Ovary (tissue), 9 donors: ENCODE results near the gene PRKD2. TPM values are rescaled to one million over a fixed set of nuclear protein-coding genes. Genes with fewer than 3 reads are reported as not detected.

Experiments
- DNase-seq, 5 donors: peaks; one replicate each; pipeline ENCODE4 v3.0.0-alpha.2; 2019 to 2020
- H3K27ac ChIP-seq, 2 donors: fragments of 200-600 bp; one replicate each; pipeline versions ENCODE4 v1.5.1 to v1.8.0; 2019 to 2022
- H3K27me3 ChIP-seq: fragments of 200-600 bp; one replicate; pipeline ENCODE4 v1.8.0; 2022
- H3K36me3 ChIP-seq: fragments of 200-600 bp; sonication (generic); one replicate; pipeline ENCODE4 v1.5.1; 2019
- H3K4me1 ChIP-seq: one replicate; pipeline ENCODE4 v1.8.1; 2013; ENCODE audit warnings: mild to moderate bottlenecking, moderate library complexity; ENCODE audit not compliant: insufficient read depth
- H3K4me3 ChIP-seq: fragments of 200-600 bp; sonication (generic); one replicate; pipeline ENCODE4 v1.5.1; 2017
- H3K9me3 ChIP-seq, 2 donors: fragments of 200-600 bp in 1 of 2; sonication (generic) in 1 of 2; one replicate each; pipeline versions ENCODE4 v1.5.1 to v1.8.1; 2013 to 2019; ENCODE audit warnings: mild to moderate bottlenecking in 1 of 2, moderate library complexity in 1 of 2
- EP300 ChIP-seq: sonication (generic); formaldehyde crosslinking; IDR thresholded peaks from one replicate; pipeline ENCODE4 v1.6.1; 2017; ENCODE audit warnings: antibody characterized with exemption
- POLR2A ChIP-seq: fragments of 450-650 bp; IDR thresholded peaks from one replicate; pipeline ENCODE4 v1.6.1; 2017; ENCODE audit warnings: antibody characterized with exemption, mild to moderate bottlenecking, moderate library complexity
- WGBS, 3 donors: extraction: QIAGEN DNeasy Blood & Tissue Kit in 1 of 3; methylation state at CpG; one replicate each; pipeline versions ENCODE4 v1.1.5 to v1.1.7; 2013 to 2017; 5-methylcytosine and 5-hydroxymethylcytosine counted together
- intact Hi-C, 4 donors: fragments of 100-400 bp; cut with DNase I; formaldehyde crosslinking; loops; one replicate each; pipeline versions ENCODE4 v1.11.0 to v1.15.1; 2022 to 2023
- polyA plus RNA-seq, 2 donors: library from polyadenylated mRNA; stranded (reverse); fragments of 200-250 nt in 1 of 2; fragments of 350-450 nt in 1 of 2; fragmentation: Illumina TruSeq in 1 of 2; extraction: RNeasy Lipid Tissue Mini Kit (QIAGEN cat#74804) in 1 of 2; gene quantifications; one replicate each; pipeline ENCODE4 v1.2.3, GENCODE V29; 2013 to 2014
- total RNA-seq, 7 donors: library from RNA; depleted of rRNA in 2 of 7; stranded (reverse); fragments of >200 nt in 2 of 7; fragmentation: NEBNext Ultra II Directional in 3 of 7; extraction: Animal tissue kit (Norgen Biotek cat#: 25700) in 3 of 7; gene quantifications; one replicate each; pipeline versions ENCODE4 v1.1.0 to v1.2.4, GENCODE V29; 2016 to 2023
- TF ChIP-seq, protein P1 (sequence below), 3 donors: fragments of 450-650 bp in 2 of 3; fragments of 200-600 bp in 1 of 3; IDR thresholded peaks; one replicate each; pipeline versions ENCODE4 v1.5.1 to v1.8.0; 2016 to 2022; ENCODE audit warnings: antibody characterized with exemption in 3 of 3, mild to moderate bottlenecking in 1 of 3
- donor health status: DM: no; HTN: no; CAD: no; lungs with moderate emphysema.
- donor health status: DM: no; HTN: no; CAD: no.
- donor health status: Bipolar disorder and iron deficiency.
- donor health status: DM: yes; HTN: yes; CAD: no.
- donor health status: DM: no; HTN: no; CAD: no.
- donor health status: DM: yes; HTN: yes; CAD: no.

The PRKD2 gene
- total and polyA plus RNA-seq, 9 donors: 17.7 to 55.4 (median 40.0) TPM

DNA sequence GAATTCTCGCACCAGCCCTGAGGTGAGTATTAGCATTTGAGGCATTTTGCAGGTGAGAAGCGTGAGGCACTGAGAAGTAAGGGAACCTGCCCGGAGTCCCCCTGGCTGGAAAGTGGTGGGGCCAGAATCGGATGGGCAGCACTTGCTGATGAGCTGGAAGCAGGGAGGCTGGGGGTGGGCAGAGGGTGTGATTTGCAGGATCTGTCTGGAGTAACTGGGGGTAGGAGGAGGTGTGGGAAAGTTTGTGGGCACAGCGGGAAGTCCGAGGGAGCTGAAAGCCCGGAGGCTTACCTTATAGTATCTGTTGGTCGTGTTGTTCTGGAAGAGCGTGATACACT, 20.1 kb downstream of the PRKD2 start:
- intact Hi-C loops: no loop called here
- TF ChIP-seq POLR2A (no peak), EP300 (no peak)
- TF ChIP-seq, protein P1, sequence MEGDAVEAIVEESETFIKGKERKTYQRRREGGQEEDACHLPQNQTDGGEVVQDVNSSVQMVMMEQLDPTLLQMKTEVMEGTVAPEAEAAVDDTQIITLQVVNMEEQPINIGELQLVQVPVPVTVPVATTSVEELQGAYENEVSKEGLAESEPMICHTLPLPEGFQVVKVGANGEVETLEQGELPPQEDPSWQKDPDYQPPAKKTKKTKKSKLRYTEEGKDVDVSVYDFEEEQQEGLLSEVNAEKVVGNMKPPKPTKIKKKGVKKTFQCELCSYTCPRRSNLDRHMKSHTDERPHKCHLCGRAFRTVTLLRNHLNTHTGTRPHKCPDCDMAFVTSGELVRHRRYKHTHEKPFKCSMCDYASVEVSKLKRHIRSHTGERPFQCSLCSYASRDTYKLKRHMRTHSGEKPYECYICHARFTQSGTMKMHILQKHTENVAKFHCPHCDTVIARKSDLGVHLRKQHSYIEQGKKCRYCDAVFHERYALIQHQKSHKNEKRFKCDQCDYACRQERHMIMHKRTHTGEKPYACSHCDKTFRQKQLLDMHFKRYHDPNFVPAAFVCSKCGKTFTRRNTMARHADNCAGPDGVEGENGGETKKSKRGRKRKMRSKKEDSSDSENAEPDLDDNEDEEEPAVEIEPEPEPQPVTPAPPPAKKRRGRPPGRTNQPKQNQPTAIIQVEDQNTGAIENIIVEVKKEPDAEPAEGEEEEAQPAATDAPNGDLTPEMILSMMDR (IDR thresholded peaks at IDR 0.05): no peak
- H3K4me3 ChIP-seq: no peak overlapping the region
- no peaks in the 10 kb centered on the region for H3K9me3 ChIP-seq
- no peak for DNase-seq
- H3K27ac ChIP-seq: no peak overlapping the region
- WGBS, 3 donors: 57 to 61% (median 58%) methylated on average over 9 of the region's 9 CpGs
- H3K27me3 ChIP-seq: no peaks in the 10 kb centered on the region
- H3K36me3 ChIP-seq: no peaks in the 10 kb centered on the region
- H3K4me1 ChIP-seq: no peaks in the 10 kb centered on the region

DNA sequence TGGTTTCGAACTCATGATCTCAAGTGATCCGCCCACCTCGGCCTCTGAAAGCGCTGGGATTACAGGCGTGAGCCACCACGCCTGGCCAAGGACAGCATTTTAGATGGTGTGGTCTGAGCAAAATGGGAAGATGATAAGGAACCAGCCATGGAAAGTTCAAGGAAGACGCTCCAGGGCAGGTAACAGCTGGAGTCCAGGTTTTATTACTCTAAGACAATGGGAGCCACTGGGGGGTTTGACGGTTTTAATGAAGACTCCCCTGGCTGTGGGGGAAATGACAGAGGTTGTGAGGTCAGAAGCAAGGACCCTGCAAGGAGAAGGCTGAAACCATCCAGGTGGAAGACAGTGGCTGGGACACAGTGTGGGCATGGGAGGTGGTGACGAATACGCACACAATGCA, 20.9 kb downstream of the PRKD2 start:
- H3K4me1 ChIP-seq: no peaks in the 10 kb centered on the region
- 91 to 96% (median 92%) methylated on average over 10 of the region's 10 CpGs for WGBS, 3 donors
- H3K9me3 ChIP-seq: no peaks in the 10 kb centered on the region
- no peak overlapping the region for H3K27ac ChIP-seq
- DNase-seq: no peak
- H3K27me3 ChIP-seq: no peaks in the 10 kb centered on the region
- no peaks in the 10 kb centered on the region for H3K36me3 ChIP-seq
- TF ChIP-seq POLR2A: no peak
- TF ChIP-seq EP300: no peak
- TF ChIP-seq, protein P1 (IDR thresholded peaks at IDR 0.05): no peak
- no peak overlapping the region for H3K4me3 ChIP-seq
- intact Hi-C loops: no loop called here

DNA sequence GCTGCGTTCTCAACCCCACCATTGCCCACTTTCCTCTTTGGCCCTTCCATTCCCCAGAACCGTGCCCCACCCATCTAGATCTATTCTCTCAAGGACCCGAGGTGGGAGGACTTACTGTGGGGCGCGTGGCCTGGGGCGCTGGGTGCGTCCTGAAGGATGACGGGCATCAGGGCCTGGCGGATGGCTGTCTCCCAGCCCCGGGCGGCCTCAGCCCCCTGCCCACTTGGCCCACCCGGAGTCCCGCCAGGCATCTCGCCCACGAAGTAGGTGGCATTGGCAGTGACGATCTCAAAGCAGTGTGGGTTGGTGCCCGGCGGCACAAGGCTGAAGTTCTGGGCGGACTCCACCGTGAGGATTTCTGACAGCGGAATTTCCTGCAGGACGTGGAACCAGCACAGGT, 23.2 kb downstream of the PRKD2 start:
- H3K4me3 ChIP-seq: no peak overlapping the region
- no peaks in the 10 kb centered on the region for H3K9me3 ChIP-seq
- no peaks in the 10 kb centered on the region for H3K36me3 ChIP-seq
- no peak overlapping the region for H3K27ac ChIP-seq
- H3K4me1 ChIP-seq: no peaks in the 10 kb centered on the region
- no peaks in the 10 kb centered on the region for H3K27me3 ChIP-seq
- 89 to 95% (median 92%) methylated on average over 22 of the region's 22 CpGs for WGBS, 3 donors
- intact Hi-C loops: no loop called here
- no peak for DNase-seq
- TF ChIP-seq POLR2A: no peak
- TF ChIP-seq, protein P1 (IDR thresholded peaks at IDR 0.05): no peak
- TF ChIP-seq EP300: no peak

DNA sequence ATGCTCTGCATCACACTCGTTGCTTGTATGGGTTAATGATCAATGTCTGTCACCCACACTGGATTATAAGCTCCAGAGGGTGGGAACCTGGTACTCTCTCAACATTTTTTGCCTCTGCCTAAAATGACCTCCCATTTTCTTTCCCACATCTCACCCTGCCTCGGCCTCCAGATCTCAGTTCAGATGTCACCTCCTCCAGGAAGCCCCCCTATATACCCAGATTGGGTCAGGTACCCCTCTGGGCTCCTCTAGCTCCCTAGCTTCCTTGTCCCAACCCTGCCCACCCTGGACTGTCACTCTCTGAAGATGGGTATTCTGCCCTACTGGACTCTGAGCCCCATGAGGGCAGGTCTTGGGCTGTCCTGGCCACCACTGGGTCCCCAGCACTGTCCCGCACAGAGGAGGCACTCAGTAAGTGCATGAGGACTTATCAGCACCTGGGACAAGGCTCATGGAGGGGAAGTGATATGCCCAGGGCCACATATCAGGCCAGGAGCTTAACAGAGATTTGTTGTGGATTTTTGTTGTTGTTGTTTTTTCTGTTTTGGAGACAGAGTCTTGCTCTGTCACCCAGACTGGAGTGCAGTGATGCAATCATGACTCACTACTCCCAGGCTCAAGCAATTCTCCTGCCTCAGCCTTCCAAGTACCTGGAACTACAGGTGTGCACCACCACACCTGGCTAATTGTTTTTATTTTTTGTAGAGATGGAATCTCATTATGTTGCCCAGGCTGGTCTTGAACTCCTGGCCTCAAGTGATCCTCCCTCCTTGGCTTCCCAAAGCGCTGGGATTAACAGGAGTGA, 23.8 kb downstream of the PRKD2 start:
- Histone ChIP-seq H3K36me3 (no peaks in the 10 kb centered on the region), H3K9me3 (no peaks in the 10 kb centered on the region), H3K27me3 (no peaks in the 10 kb centered on the region), H3K27ac (no peak overlapping the region), H3K4me3 (no peak overlapping the region), H3K4me1 (no peaks in the 10 kb centered on the region)
- intact Hi-C loops: no loop called here
- 89 to 93% (median 89%) methylated on average over 4 of the region's 4 CpGs for WGBS, 3 donors
- DNase-seq: no peak
- TF ChIP-seq, protein P1 (IDR thresholded peaks at IDR 0.05): no peak
- TF ChIP-seq POLR2A (no peak), EP300 (no peak)
